WI38 (cell line): ENCODE data around the gene DMBX1.

ENCODE experiments used
- H3K4me3 ChIP-seq: 2 replicates; pipeline ENCODE4 v1.5.1; 2011; ENCODE audit warnings: low read depth, mild to moderate bottlenecking, control low read depth, low read length
- CTCF ChIP-seq: IDR thresholded peaks from 2 replicates; pipeline ENCODE4 v1.5.1; 2012; ENCODE audit warnings: low read depth, mild to moderate bottlenecking, control low read depth, low read length

DMBX1 gene

GRCh38 chr1:46489638-46490405 is at the start of gene DMBX1:
DMBX1 (plus strand) TSS chr1:46489836; CDS start chr1:46507011, 17,175 bp downstream.
- no peak for TF ChIP-seq CTCF
- H3K4me3 ChIP-seq, result no peak within 1 kb of the TSS

DNA sequence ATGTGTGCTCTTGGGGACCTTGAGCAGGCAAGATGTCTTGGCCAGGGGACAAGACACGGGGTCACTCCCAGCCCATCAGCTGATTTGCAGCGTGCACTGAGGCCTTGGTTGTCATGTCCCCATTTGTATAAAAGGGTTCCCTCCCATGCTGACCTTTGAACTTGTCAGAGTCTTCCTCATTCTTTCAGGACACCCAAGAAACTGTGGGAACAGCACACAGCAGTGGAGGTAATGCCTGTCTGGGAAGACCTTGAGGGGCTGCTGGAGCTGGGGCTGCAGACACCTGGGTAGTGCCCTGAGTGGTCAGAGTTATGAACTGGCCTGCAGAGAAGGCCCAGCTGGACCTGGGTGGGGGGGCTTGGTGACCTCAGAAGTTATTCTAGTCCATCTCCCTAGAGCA is 49.2 kb upstream of the DMBX1 start:
- H3K4me3 ChIP-seq, result no peak overlapping the region
- no peak for TF ChIP-seq CTCF

GRCh38 chr1:46442317-46443161 is 47.1 kb upstream of the DMBX1 start:
- peak; percentile 76 for TF ChIP-seq CTCF
- peak overlapping the region; percentile 41 for H3K4me3 ChIP-seq

DNA sequence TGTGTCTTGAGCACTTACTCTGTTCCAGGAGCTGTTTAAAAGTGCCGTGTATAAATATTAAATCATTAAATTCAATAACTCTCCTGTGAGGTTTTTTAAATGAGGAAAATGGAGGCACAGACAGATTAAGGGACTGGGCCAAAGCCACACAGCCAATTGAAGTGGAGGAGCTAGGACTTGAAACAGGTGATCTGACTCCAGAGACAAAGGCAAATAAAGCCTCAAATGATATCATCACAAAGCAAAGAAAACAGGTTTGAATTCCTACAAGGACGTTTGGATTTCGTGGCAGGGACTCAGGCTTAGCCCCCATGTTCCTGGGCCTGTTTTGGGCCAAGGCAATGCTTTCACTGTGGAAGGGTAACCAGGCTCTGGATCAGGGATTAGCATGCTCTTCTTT is 45.2 kb upstream of the DMBX1 start:
- TF ChIP-seq CTCF, result no peak
- no peak overlapping the region for H3K4me3 ChIP-seq

DNA sequence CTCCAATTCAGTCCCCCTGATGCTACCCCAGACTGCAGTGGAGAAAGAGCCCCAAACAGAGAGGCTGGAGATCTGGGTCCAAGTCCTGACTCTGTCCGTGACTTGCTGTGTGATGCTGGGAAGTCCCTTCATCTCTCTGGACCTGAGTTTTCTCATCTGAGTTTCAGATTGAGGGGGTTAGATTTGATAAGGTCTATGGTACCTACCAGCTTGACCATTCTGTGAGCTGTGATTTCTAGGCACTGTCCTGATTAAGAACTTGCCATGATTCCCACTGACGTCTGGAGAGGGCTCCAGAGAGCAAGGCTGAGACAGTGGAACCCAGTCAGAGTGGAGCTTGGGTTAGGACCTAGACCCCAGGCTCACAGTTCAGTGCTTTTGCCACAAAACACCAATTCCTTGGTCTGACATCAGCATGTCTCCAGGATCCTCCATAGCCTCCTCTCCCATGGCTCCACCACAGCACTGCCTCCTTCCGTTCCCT is 43.8 kb upstream of the DMBX1 start:
- no peak for TF ChIP-seq CTCF
- no peak overlapping the region for H3K4me3 ChIP-seq

- H3K4me3 ChIP-seq, result no peak overlapping the region
- peak; percentile 86 for TF ChIP-seq CTCF
These were observed 42.8 kb upstream of the DMBX1 start for GRCh38 chr1:46446646-46447498.
